ENCODE measurements around the gene CMTM4.
"Not testable (repeated sequence)": the region's sequence is repeated elsewhere in the genome, so short reads cannot be mapped to it uniquely, and the experiment has no call there.

CMTM4 gene

DNA sequence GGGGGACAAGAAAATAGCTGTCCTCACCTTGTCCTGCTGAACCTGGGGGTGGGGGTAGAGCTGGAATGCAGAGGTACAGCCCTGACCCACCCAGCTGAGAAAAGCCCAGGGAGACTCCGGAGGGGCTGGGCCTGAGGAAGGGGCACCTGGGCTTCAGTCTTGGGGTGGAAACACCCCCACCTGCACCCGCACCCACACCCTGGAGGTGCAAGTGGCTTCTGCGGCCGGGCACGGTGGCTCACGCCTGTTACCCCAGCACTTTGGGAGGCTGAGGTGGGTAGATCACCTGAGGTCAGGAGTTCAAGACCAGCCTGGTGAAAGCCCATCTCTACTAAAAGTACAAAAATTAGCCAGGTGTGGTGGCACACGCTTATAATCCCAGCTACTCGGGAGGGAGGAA, 84.6 kb downstream of the CMTM4 start:
- DNase-seq = not testable (repeated sequence)

DNA sequence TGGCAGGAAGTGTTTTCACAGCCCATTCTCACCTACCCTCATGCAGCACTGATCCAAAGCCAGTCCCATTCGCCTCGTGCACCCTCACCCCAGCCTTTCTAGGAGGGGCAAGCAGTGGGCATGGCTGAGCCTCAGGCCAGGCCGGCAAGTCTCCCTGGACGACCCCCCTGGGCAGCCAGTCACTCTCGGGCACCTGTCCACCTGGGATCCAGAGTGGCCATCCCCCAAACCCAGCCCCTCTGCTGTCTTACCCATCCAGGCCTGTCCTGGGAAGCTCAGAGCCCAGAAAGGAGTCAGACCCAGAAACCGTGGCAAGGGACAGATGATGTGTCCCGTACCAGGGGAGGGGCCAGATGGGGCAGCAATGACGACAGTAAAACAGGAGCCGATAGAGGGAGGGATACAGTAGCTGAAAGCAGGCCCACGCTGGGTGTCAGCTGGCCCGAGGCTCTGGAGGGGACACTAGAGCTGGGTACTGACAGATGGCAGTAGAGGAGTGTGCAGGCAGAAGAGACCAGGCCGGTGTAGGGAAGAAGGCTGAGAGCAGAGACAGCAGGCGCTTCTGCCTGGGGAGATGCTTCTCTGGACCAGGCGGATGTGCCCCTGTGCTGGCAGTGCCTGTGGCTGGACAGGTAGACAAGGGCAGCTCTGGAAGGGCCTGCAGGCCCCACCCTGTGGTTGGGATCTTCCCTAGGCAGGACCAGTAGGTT, 86.3 kb downstream of the CMTM4 start:
- no peak for DNase-seq

DNA sequence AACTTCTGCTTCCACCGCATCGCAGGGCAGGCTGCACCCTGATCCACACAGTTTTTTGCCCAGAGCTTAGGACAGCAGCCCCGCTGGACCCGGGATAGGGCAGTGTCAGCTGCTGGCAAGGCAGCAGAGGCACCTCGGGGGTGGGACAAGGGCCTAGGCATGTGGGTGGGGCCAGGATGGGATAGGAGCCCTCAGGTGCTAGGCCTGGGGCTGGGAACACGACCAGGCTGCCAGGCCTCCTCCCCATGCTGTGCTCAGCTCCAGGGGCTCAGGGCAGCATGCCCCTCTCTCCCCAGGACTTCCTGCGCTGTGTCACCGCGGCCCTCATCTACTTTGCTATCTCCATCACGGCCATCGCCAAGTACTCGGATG, 87.4 kb downstream of the CMTM4 start:
- DNase-seq = no peak

DNA sequence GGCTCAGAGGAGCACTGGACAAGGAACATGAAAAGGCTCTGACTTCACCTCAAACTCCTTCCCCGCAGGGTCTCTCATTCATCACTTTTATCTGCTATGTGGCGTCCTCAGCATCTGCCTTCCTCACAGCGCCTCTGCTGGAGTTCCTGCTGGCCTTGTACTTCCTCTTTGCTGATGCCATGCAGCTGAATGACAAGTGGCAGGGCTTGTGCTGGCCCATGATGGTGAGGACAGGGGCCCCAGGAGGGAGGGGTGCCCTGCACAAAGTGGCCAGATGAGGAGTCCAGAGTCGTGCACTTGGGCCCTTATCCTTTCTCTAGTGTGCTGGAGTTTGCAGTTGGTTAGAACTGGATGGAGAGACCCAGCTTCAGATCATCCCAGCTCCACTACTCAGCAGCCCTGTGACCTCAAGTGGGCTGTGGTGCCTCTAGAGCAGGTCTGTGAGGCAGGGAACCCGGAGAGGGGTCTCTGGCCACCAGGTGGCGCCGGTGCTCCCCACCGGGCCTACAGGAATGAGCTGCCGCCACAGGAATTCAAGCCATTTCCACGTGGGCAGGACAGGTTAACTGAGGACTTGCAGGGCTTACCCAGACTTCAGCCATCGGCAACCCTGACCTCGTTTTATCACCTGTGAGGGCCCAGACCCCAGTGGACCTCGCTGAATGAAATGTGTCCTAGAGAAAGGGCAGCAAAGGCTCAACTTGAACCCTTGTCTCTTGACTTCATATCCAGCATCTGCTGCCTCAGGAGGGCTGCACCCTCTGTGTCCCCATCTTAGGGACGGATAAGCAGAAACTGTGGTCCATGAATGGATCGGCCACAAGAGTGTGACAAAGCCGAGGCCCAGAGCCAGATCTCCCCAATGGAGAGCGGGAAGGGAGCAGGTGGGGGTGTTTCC, 88.1 kb downstream of the CMTM4 start:
- peak; percentile 89 to 92 for DNase-seq

DNA sequence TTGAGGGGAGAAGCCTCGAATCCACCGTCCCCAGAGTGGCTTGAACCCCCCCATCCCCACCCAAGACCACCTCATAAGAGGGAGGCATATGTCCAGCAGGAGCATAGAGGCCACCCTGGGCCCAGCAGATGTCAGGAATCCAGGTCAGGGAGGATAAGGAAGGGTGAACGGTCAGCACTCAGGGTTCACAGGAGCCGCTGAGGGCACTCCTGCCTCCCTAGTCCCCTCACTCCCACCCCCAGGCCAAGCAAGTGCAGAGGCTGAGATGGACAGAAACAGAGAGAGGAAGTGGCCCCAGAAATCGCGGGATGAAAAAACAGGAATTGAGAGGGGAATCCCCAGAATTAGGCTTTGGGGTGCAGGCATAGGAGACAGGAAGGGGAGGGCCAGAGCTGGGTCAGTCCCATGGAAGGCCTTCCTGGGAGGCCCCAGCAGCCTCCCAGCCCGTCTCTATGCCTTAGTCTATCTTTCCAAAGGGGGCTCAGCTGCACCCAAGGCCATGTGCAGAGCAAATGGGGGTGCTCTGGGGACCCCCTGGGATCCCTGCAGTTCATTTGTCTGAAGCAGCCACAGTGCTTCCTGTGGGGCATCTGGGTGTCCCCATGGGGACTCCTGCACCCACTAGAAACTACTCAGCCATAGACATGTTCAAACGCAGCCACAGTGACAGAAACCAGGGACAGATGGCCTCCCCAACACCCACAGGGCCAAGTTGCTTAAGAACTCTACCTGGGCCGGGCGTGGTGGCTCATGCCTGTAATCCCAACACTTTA, 90.4 kb downstream of the CMTM4 start:
- DNase-seq = peak in 1 of 2 experiments; percentile 21

DNA sequence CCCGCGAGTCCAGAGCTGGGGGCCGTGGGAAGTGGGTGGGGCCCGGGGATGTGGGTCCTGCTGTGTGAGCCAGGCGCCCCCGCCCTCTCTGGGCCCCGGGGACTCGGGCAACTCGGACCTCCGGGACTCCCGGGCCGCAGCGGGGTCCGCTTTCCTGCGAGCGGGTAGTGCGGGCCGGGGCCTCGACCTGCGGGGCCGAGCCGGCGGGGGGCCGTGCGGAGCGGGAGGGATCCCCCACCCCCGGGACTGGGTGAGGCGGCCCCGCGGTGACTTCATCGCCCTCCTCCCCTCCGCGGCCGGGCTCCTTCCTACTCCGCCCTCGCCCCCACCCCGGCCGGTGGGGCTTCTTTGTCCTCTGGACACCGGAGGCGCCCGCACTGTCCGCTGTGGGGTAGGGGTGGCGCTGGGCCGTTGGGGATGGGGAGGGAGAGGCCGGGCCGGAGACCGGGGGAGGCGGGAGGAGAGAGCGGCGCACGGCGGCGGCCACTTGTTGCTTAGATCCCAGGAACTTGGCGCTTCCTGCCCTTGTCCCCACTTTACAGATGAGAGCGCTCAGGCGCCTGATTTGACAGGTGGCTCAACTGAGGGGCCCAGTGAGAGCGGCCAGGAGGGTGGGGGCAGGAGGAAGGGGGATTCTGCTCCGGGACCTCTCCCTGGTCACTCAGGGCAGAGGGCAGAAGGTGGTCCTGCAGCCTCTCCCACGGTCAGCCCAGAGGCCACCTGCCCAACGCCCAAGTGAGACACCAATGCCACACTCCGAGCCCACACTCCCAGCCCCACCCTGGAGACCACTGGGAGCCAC, 91.2 kb downstream of the CMTM4 start:
- peak; percentile 37 to 49 for DNase-seq

DNA sequence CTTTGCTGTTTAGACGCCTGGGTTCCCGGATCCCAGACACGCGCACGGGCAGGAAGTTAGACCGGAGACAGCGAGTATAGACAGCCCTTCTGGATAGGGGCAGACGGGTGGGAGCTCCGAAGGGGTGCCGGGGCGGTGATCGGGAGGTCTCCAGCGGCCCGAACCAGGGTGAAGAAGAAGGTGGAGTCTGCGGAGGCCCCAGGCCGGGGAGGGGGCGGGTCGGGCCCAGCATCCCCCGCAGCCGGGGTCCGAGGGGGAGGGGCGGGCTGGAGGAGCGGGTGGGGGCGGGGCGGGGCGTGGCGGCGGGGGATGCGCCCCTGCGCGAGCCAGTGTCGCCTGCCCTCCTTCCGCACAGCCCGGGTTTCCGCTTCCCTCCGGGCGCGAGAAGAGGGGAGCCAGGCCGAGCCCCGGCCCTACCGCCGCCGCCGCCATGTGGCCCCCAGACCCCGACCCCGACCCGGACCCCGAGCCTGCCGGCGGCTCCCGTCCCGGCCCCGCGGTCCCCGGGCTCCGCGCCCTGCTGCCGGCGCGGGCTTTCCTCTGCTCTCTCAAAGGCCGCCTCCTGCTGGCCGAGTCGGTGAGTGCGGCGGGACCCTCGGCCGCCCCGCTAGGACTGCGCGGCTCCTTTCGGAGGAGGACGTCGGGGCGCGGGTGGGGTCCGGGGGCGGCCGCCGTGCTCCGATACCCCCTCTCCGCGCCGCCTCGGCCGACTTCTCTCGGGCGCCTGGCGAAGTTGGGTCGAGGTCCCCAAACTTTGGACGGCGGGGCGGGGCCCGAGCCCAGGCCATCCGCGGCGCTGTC, 92.0 kb downstream of the CMTM4 start, which contains the start of gene CMTM3:
CMTM3 (plus strand) TSS at position 329 of the 801 bp plus-strand sequence; CDS start at position 431, 102 bp downstream.
- peak; percentile 77 to 83 for DNase-seq

DNA sequence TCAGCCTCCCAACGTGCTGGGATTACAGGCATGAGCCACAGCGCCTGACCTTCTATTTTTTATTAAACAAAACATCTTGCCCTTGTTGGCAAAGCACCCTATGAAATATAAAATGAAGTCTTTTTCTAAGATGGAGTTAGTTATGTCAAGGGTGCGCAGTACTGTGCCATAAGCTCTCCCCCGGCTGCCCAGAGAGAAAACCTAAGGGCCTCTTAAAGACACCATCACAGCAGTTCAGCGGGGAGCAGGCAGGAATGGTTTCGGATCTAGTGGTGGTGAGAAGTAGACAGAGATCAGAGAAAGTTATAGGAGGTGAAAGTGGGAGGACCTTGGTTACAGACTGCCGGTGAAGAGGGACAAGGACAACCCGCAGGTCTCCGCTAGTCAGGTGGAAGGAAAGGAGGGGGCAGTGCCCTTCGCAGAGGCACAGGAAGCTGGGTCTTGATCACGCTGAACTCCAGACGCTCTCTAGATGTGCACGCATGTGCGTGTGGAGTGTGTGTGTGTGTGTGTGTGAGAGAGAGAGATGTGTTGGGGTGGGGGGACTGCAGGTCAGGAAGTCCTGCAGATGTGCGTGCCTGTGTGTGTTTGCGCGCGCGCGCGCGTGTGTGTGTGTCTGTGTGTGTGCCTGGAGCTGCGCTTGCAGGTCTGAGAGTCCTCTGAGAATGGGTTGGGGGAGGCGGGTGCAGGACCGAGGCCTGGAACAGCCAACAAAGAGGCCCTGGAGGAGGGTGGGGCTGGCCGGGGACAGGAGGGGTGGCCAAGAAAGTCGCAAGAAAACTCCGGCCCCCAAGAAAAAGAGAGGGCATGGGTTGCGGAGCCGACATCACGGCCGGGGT, 92.8 kb downstream of the CMTM4 start:
- peak; percentile 68 to 70 for DNase-seq

DNA sequence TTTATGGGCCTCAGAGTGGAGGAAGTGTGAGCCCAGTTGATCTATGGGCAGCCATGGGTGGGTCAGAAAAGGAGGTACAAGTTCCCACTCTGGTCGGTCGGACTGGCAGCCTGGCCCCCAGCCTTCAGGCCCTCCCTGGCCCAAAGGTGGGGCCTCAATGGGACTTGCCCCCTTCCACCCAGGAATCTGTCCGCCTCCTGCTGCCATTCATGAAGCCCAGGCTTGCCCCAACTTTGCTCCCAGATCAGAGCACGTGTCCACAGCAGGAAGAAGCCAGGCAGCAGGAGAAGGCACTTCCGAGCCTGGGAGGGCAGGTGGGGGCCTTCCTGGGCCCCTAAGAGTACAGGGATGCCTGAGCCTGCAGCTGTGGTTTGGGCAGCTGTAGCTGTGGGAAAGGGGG, 95.1 kb downstream of the CMTM4 start:
- no peak for DNase-seq

DNA sequence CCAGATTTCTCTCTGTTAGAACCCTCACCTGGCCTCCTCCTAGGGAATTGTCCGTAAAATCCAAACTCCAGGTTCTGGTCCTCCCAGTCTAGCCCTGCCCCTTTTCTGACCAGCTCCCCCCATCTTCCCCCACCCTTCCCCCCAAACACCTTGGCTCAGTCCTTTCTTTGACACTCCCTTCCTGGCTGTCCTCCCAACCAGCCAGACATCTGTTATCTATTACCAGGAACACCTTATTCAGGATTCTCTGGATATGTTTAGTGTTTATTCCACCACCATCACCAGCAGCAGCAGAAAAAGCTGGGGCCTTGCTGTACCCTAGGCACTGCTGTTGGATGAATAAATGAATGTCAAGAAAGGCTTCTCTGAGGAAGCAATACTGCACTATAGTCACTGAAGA, 96.1 kb downstream of the CMTM4 start:
- DNase-seq = no peak

DNA sequence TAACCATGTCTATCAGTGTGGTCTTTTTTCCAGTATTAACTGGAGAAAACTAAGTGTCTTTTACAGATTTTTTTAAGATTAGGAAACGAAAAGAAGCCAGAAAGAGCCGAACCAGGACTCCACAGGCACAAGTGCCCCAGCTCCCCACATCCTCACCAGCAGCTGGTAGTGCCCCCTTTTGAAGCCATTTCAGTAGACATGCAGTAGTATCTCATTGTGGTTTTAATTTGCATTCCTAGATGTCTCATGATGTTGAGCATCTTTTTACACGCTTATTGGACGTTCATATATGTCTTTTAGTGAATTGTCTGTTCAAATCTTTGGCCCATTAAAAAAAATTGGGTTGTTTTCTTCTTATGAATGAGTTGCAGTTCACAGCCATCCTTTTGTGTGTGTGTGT, 96.8 kb downstream of the CMTM4 start:
- no peak for DNase-seq

DNA sequence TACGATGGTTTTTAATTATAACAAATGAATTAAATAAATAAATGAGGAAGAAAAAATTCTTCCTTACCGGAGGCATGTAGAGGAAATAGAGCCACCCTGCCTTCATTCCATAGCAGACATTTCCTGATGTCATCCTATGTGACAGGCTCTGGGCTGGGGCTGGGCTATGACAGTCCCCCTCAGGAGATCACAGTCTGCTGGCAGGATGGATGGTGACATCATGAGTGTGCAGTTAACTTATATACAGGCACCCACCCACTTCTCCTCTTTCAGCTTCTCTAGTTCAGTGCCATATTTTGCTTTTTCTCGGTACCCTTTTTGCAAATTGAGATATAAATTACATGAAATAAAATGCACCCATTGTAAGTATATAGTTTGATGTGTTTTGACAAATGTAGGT, 98.4 kb downstream of the CMTM4 start:
- no peak for DNase-seq

DNA sequence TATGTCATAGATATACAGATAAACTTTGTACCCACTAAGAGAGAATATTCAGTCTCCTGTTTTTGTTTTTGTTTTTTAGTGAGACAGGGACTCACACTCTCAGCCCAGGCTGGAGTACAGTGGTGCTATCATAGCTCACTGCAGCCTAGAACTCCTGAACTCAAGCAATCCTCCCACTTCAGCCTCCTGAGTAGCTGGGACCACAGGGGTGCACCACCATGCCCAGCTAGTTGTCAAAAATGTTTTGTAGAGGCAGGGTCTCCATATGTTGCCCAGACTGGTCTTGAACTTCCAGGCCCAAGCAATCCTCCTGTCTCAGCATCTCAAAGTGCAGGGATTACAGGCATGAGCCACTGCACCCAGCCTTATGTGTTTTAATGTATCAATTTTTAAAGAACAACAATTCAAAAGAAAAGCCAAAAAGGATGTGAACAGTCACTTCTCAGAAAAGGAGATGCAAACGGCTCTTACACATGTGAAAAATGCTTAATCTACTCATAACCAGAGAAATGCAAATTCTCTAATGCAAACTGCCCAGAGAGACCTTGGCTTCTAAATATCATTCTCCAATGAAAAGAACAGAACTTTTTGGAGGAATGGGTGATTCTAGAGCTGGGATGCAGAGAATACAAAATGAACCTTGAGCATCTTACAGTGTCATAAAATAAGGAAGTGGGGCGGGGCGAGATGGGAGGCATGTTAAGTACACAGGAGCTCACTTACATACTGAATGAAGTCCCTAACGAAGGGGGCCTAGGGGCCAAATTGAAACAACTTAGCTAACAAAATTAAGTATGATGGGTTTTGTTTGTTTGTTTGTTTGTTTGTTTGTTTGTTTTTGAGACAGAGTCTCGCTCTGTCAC, 99.3 kb downstream of the CMTM4 start:
- no peak for DNase-seq

DNA sequence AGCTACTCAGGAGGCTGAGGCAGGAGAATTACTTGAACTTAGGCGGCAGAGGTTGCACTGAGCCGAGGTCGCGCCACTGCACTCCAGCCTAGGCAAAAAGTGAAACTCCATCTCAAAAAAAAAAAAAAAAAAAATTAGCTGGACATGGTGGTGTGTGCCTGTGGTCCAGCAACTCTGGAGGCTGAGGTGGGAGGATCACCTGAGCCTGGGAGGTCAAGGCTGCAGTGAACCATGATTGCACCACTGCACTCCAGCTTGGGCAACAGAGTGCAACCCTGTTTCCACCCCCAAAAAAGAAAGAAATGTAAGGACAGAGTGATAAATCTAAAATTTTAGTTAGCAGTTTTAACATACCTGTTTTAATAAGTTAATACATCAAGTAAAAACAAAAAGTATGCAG, 100.0 kb downstream of the CMTM4 start:
- DNase-seq = not testable (repeated sequence)

DNA sequence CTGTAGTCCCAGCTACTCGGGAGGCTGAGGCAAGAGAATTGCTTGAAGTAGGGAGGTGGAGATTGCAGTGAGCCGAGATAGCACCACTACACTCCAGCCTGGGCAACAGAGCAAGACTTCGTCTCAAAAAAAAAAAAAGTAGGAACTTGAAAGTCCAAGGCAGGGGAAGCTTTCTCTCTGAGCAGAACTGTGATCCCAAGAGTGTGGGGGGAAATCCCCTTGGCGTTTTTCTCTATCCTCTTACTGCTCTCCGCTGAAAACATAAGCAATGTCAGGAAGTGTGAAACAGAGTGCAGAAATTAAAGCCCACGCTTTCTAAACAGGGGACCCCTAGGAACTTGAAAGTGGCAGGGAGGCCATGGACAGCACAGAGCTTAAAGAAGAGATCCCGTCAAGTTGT, 101.8 kb downstream of the CMTM4 start:
- no peak for DNase-seq

DNA sequence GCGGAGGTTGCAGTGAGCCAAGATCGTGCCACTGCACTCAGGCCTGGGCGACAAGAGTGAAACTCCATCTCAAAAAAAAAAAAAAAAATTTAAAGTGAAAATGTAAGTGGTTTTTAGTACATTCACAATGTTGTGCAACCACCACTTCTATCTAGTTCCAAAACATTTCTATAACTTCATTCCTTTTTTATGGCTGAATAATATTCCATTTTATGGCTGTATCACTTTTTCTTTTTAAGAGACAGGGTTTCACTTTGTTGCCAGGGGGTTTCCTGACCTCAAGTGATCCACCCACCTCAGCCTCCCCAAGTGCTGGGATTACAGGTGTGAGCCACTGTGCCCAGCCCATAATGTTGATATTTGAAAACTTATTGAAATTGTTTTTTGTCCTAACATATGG, 103.7 kb downstream of the CMTM4 start:
- no peak for DNase-seq

DNA sequence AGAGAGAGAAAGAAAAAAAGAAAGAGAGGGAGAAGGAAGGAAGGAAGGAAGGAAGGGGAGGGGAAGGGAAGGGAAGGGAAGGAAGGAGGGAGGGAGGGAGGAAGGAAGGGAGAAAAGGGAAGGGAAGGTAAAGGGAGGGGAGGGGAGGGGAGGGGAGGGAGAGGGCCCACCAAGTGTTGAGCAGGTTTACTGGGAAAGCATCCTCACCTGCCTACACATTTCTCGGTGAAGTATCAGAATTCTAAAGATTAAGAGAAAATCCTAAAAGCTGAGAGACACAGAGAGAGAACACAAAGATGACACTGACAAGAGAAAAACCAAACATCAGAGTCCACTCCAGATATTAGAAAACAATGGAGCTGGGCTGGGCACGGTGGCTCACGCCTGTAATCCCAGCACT, 104.3 kb downstream of the CMTM4 start:
- no peak for DNase-seq

DNA sequence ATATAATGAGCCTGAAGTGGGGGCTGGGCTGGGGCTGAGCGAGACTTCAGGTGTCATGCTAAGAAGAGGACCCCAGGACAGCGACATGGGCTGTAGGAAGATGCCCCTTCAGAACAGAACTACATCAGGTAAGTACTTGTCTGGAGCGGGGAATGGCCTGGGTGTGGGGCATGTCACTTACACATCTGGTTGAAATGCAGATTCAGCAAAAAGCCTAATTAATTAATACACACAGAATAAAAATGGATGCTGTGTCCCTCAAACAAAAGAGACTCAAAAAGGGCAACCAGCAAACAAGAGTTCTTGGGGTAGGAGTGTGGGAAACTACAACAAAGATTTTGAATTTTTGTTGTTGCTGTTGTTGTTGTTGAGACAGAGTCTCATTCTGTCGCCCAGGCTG, 105.5 kb downstream of the CMTM4 start:
- DNase-seq = no peak

DNA sequence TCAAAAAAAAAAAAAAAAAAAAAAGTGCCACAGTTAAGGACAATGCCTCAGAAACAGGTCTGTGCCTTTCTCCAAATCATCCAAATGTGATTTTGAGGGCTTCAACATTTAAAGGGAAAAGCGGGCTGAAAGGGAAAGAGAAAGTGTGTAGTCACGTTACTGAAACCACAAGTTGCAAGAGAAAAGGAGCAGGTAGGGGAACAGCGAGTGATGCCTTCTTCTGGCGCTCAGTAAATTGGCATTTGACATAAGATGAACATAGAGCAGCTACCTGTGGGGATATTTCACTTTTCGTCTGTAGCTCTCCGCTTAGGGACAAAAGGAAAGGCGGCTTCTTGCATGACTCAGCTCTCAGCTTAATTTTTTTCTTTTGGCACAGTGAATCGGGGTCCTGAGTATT, 106.2 kb downstream of the CMTM4 start:
- DNase-seq = no peak
